ENCODE results near the gene KRTAP6-3. TPM values are rescaled to one million over a fixed set of nuclear protein-coding genes. Genes with fewer than 3 reads are reported as not detected.

KRTAP6-3 gene
- polyA plus RNA-seq, 1 experiment: not detected

GRCh38 chr21:30563072-30563471 lies 29.2 kb upstream of the KRTAP6-3 start:
- DNase-seq (ENCODE audit: low read depth, low spot score): no peak
- no peak for TF ChIP-seq CTCF (IDR thresholded peaks at IDR 0.05; ENCODE audit: low read depth, low read length)
- ChIA-PET CTCF (no interaction called here), POLR2A (no interaction called here)
- Histone ChIP-seq H3K27me3 (ENCODE audit: control insufficient read depth, insufficient read depth, low read length) (no peaks in the 10 kb centered on the region), H3K4me3 (ENCODE audit: low read depth, low read length) (no peak overlapping the region), H3K9me3 (ENCODE audit: control insufficient read depth, insufficient read depth, low read length) (peaks cover 10% of the 10 kb centered on the region), H3K27ac (ENCODE audit: low read depth, low read length) (no peak overlapping the region)

GRCh38 chr21:30563630-30564029 lies 28.6 kb upstream of the KRTAP6-3 start:
- ChIA-PET CTCF (no interaction called here), POLR2A (no interaction called here)
- H3K9me3 ChIP-seq (ENCODE audit: control insufficient read depth, insufficient read depth, low read length): peaks cover 9% of the 10 kb centered on the region
- H3K4me3 ChIP-seq (ENCODE audit: low read depth, low read length): no peak overlapping the region
- H3K27me3 ChIP-seq (ENCODE audit: control insufficient read depth, insufficient read depth, low read length): no peaks in the 10 kb centered on the region
- H3K27ac ChIP-seq (ENCODE audit: low read depth, low read length): no peak overlapping the region
- DNase-seq (ENCODE audit: low read depth, low spot score): no peak
- TF ChIP-seq CTCF (IDR thresholded peaks at IDR 0.05; ENCODE audit: low read depth, low read length): no peak

- TF ChIP-seq CTCF (IDR thresholded peaks at IDR 0.05; ENCODE audit: low read depth, low read length): no peak
- no peaks in the 10 kb centered on the region for H3K27me3 ChIP-seq (ENCODE audit: control insufficient read depth, insufficient read depth, low read length)
- no peak overlapping the region for H3K27ac ChIP-seq (ENCODE audit: low read depth, low read length)
- DNase-seq (ENCODE audit: low read depth, low spot score): no peak
- peaks cover 13% of the 10 kb centered on the region for H3K9me3 ChIP-seq (ENCODE audit: control insufficient read depth, insufficient read depth, low read length)
- H3K4me3 ChIP-seq (ENCODE audit: low read depth, low read length): no peak overlapping the region
- ChIA-PET CTCF (no interaction called here), POLR2A (no interaction called here)
Observed at GRCh38 chr21:30567617-30568016, 24.6 kb upstream of the KRTAP6-3 start.

- ChIA-PET CTCF (no interaction called here), POLR2A (no interaction called here)
Observed at GRCh38 chr21:30577766-30578165, 14.5 kb upstream of the KRTAP6-3 start.

GRCh38 chr21:30579346-30579745 lies 12.9 kb upstream of the KRTAP6-3 start:
- ChIA-PET CTCF (no interaction called here), POLR2A (no interaction called here)
- no peak overlapping the region for H3K4me3 ChIP-seq (ENCODE audit: low read depth, low read length)
- no peak overlapping the region for H3K27ac ChIP-seq (ENCODE audit: low read depth, low read length)
- no peak for DNase-seq (ENCODE audit: low read depth, low spot score)
- no peaks in the 10 kb centered on the region for H3K27me3 ChIP-seq (ENCODE audit: control insufficient read depth, insufficient read depth, low read length)
- no peak for TF ChIP-seq CTCF (IDR thresholded peaks at IDR 0.05; ENCODE audit: low read depth, low read length)
- H3K9me3 ChIP-seq (ENCODE audit: control insufficient read depth, insufficient read depth, low read length): peaks cover 5% of the 10 kb centered on the region

More at GRCh38 chr21:30577766-30578165, 14.5 kb upstream of the KRTAP6-3 start:
- H3K27me3 ChIP-seq (ENCODE audit: control insufficient read depth, insufficient read depth, low read length): no peaks in the 10 kb centered on the region
- H3K9me3 ChIP-seq (ENCODE audit: control insufficient read depth, insufficient read depth, low read length): peaks cover 8% of the 10 kb centered on the region
- H3K4me3 ChIP-seq (ENCODE audit: low read depth, low read length): no peak overlapping the region
- DNase-seq (ENCODE audit: low read depth, low spot score): no peak
- H3K27ac ChIP-seq (ENCODE audit: low read depth, low read length): no peak overlapping the region
- no peak for TF ChIP-seq CTCF (IDR thresholded peaks at IDR 0.05; ENCODE audit: low read depth, low read length)
